A549 treated with Mapracorat at 1 μM for 4 hours (cell line): ENCODE data around the gene ABCA2. TPM values are rescaled to one million over a fixed set of nuclear protein-coding genes. Genes with fewer than 3 reads are reported as not detected.

Experiments
- total RNA-seq: library from RNA; stranded (reverse); fragments of 200-300 nt; extraction: Qiagen RNA extraction; gene quantifications from 5 replicates; pipeline ENCODE4 v1.2.3, GENCODE V29; 2022

ABCA2 gene, protein sequence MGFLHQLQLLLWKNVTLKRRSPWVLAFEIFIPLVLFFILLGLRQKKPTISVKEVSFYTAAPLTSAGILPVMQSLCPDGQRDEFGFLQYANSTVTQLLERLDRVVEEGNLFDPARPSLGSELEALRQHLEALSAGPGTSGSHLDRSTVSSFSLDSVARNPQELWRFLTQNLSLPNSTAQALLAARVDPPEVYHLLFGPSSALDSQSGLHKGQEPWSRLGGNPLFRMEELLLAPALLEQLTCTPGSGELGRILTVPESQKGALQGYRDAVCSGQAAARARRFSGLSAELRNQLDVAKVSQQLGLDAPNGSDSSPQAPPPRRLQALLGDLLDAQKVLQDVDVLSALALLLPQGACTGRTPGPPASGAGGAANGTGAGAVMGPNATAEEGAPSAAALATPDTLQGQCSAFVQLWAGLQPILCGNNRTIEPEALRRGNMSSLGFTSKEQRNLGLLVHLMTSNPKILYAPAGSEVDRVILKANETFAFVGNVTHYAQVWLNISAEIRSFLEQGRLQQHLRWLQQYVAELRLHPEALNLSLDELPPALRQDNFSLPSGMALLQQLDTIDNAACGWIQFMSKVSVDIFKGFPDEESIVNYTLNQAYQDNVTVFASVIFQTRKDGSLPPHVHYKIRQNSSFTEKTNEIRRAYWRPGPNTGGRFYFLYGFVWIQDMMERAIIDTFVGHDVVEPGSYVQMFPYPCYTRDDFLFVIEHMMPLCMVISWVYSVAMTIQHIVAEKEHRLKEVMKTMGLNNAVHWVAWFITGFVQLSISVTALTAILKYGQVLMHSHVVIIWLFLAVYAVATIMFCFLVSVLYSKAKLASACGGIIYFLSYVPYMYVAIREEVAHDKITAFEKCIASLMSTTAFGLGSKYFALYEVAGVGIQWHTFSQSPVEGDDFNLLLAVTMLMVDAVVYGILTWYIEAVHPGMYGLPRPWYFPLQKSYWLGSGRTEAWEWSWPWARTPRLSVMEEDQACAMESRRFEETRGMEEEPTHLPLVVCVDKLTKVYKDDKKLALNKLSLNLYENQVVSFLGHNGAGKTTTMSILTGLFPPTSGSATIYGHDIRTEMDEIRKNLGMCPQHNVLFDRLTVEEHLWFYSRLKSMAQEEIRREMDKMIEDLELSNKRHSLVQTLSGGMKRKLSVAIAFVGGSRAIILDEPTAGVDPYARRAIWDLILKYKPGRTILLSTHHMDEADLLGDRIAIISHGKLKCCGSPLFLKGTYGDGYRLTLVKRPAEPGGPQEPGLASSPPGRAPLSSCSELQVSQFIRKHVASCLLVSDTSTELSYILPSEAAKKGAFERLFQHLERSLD (N-terminal part only)
- 19.0 to 29.4 TPM (median 26.7 TPM) in 5 replicates for total RNA-seq

DNA sequence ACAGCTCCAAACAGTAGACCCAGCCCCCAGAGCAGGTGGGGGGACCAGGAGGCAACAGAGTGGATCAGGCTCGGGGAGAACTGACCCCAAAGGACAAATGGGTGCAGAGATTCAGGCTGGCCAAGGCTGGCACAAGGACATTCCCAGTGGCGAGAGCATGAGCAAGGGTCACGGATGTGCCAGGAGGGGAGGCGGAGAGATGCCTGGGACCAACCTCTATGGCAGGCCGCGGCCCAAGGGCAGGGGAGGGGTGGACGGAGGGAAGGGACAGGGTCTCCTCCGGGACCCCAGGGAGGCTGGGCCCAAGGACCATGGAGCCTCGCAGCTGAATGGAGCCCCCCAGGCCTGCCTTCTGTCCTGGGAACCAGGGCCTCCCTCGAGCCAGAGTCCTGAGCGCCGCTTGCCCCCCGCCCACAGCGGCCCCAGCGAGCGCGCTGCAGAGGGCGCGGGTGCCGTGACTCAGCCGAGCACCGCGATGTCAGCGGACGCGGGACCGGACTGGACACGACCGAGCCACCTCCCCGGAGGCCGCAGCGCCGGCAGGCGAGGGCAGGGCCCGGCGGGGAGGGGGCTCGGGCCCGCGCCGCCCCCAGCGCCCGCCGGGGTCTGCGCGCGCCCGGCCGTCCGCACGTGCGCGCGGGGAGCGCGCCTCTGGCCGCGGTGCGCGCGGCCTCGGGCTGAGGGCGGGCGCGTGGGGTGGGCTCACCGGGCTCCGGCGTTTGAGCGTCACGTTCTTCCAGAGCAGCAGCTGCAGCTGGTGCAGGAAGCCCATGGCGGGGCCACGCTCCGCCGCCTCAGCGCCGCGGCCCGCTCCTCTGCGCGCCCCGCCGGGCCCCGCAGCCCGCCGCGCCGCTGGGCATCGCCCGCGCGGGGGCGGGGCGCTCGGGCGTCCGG is at the start of gene ABCA2:
TSS of gene ABCA2 (minus strand) at position 869 of the 894 bp plus-strand sequence. CDS start at position 772, 97 bp downstream.

DNA sequence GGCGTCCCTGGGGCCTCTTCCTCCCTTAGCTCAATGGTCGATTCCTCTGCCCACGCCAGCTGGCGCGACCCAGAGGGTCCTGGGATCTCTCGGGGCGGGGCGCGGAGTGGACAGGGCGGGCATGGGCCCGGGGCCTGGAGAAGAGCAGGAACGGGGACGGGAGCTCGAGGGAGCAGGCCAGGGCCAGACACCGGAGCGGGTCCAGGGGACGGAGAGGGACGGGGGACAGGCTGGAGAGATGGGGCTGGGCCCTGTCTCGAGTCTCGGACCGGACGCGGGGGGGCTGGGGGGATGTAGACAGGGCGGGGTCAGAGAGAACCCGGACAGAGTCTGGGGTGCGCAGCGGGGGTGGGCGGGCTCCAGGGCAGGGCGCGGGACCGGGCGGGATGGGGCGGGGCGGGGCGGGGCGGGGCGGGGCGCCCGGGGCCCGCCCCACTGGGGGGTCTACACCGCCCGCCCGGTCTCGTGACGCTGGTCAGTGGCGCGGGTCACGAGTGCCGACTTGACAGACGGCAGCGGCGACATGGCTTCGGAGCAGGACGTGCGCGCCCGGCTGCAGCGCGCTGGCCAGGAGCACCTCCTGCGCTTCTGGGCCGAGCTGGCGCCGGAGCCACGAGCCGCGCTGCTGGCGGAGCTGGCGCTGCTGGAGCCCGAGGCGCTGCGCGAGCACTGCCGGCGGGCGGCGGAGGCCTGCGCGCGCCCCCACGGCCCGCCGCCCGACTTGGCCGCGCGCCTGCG is 49.1 kb upstream of the ABCA2 start, which contains the start of gene UAP1L1:
TSS of gene UAP1L1 (plus strand) at position 508 of the 738 bp plus-strand sequence. CDS start at position 524, 16 bp downstream.

GRCh38 chr9:137070201-137070905 is 42.3 kb upstream of the ABCA2 start, which contains the start of gene SAPCD2:
TSS of gene SAPCD2 (minus strand) at chr9:137070557. CDS start at chr9:137070460, 97 bp downstream.

GRCh38 chr9:137053944-137054931 is 26.2 kb upstream of the ABCA2 start, which contains the start of gene ENTPD2:
TSS of gene ENTPD2 (minus strand) at chr9:137054061. CDS start at chr9:137053997, 64 bp downstream.

DNA sequence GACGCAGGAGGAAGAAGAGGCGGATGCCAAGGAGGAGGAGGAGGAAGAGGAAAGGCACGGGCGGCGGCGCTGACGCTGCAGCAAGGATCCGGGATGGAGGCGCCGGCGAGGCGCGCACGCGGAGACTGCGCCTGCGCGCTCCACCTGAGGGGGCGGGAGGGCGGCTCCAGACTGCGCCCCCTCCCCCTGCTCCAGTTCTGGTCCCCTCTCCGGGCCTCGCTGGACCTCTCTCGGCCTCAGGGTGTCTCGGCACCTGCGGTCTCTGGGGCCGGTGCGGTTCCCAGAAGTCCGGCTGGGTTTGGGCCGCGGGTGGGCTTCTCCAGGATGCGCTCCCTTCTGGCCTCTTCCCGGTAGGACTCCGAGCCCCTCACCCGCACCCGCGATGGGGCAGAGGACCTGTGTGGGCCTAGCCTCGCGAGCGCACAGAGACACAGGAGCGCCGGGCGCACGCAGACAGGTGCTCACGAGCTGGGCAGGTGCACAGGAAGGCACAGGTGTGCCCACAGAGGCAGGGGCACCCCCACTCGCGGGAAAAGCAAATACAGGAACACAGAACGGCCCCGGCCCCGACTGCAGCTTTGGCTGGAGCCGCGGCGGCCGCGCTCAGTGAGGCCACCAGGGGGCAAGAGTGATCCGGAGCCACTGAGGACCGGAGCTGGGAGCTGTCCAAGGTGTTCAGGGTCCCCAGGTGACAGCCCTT is 18.2 kb upstream of the ABCA2 start, which contains the start of gene NPDC1:
TSS of gene NPDC1 (minus strand) at position 90 of the 700 bp plus-strand sequence. CDS start 188 bp downstream, outside the sequence.

GRCh38 chr9:137031904-137032640 is 4.0 kb upstream of the ABCA2 start, which contains the start of gene FUT7:
TSS of gene FUT7 (minus strand) at chr9:137032088. CDS start at chr9:137031991, 97 bp downstream.

DNA sequence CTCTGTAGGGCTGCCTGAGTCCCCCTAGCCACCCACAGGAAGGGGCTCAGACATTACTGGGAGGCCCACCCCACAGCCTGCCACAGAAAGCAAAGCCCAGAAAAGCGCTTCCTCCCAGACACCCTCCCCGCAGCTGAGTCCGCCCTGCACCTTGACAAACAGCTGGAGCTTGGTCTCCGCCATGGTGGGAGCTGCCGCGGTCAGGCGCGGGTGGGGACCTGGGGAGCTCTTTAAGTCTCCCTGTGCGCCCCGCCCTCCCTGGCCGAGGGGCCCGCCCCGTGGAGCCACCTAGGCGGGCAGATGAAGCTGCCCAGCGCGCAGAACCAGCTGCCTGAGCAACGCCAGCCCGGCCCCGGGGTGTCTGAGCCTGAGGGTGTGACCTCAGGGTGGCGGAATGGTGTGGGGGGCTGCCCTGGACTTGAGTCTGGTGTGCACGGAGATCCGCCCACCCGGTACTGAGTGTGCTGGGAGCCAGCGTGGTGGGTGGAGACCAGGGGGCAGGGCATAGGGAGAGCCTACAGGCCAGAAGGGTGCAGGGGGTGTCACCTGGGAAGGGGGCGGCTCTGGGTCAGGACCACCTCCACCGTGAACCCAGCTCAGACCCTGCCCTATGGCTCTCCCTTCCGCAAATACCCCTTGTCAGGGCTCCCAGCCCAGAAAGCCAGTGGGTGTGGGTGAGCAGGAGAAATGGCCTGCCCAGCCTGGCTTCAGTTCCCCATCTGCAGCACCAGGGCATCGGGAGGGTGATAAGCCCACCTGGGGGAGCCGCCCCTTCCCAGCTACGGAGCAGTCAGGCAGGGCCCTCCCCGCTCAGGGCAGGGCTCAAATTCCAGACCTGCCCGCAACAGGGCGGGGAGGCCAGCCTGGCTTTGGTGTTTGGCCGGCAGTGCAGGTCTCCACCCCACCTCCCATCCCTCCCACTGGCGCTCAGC is 31.4 kb downstream of the ABCA2 start, which contains the start of gene CLIC3:
TSS of gene CLIC3 (minus strand) at position 208 of the 932 bp plus-strand sequence. CDS start at position 183, 25 bp downstream.

DNA sequence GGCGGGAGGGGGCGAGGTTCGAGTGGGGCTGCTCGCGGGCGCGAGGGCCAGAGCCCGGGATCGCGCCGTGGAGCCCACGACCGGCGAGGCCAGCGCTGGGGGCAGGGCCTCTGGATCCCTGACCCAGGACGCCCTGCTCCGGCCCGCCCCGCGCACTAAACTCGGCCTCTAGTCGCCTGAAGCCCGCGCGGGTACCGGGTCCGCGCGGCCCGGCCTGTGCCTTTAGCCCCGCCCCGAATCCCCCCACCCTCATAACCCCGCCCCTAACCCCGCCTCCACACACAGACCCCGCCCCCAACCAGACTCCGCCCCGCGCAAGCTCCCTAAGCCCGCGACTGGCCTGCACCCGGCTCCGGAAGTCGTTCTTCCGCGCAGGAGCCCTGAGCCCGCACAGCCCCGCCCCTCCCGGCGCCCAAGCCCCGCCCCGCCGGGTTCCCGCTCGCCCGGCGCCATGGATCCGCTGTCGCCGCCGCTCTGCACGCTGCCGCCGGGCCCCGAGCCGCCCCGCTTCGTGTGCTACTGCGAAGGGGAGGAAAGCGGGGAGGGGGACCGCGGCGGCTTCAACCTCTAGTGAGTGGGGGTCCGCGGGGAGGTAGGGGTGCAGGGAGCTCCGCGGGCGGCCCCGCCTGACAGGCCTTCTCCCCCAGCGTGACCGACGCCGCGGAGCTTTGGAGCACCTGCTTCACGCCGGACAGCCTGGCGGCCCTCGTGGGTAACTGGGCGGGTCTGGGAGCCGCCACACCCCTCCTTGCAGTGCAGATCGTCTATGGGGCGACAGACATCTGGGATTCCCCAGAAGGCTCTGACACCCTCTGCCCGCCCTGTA is 35.8 kb downstream of the ABCA2 start, which contains the start of gene PAXX:
TSS of gene PAXX (plus strand) at position 430 of the 826 bp plus-strand sequence. CDS start at position 452, 22 bp downstream.

DNA sequence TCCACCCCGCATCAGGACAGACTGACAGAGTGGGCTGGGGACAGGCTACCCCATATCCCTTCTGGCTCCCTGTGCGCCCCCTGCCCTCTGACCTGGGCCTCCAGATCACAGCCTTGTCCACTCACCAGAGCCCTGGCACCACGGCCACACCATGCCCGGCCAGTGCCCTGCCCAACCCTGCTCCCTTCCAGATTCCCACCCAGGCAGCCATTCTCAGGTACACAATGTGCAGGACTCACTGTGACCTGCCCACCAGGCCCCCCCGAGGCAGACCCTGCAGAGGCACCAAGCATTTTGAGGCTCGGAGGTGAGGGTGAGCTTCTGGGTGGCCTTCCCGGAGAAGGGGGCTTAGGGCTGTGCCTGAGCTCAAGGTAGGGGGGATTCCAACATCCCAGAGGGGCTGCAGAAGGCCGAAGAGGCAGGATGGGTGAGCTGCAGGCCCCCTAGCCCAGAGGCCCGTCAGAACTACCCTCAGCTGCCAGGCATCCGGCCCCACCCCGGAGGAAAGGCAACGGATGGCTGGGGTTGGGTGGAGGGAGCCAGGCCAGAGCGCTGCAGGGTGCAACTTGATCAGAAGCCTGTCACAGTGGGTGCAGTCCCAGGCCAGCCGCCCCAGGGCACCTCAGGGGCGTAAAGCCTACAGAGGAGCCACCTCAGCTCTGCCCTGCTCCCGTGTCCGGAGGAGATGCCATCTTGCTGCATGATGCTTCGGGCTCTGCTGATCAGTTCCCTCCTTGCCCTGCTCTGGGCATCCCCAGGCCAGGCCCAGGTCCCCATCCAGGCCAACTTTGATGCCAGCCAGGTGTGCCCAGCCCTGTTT is 45.6 kb downstream of the ABCA2 start, which contains the start of gene LCNL1:
TSS of gene LCNL1 (plus strand) at position 762 of the 820 bp plus-strand sequence. CDS start 594 bp downstream, outside the sequence.

DNA sequence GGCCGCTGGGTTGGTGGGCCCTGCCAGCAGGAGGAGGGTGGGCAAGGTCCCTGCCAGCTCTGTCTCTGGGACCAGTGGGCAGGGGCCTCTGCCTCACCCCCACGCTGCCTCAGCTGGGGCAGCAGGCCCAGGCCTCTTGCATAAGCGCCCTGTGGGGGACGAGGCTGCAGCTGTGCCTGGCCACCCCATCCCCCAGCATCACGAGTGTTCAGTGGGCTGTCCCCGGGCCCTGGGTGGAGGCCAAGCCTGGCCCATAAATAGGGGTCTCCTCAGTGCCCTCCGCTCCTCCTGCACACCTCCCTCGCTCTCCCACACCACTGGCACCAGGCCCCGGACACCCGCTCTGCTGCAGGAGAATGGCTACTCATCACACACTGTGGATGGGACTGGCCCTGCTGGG is 50.8 kb downstream of the ABCA2 start, which contains the start of gene PTGDS:
TSS of gene PTGDS (plus strand) at position 282 of the 400 bp plus-strand sequence. CDS start at position 357, 75 bp downstream.

